ENCODE data around the gene MAGI2. TPM values are rescaled to one million over a fixed set of nuclear protein-coding genes. Genes with fewer than 3 reads are reported as not detected.

Gene MAGI2
- total RNA-seq, 1 experiment from 2014 or later: 0.34 TPM

DNA sequence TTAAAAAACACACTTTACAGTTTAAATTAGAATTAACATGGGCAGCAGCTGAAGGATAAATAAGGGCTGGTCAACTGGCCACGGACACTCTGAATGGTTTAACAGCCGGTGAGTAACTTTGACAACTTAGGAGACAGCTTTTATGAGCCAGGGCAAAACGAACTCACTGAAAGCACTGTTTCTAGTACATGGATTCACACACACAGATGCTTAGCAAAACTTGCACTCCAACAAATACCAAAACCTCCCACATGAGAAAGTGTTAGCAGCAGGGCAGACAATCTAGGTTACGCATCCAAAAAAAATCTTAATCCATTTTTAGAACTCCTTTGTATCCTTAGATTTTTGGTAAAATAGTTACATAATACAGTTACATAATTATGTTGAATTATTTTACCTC, 1168.5 kb downstream of the MAGI2 start:
- no peak for DNase-seq (ENCODE audit: low spot score)

DNA sequence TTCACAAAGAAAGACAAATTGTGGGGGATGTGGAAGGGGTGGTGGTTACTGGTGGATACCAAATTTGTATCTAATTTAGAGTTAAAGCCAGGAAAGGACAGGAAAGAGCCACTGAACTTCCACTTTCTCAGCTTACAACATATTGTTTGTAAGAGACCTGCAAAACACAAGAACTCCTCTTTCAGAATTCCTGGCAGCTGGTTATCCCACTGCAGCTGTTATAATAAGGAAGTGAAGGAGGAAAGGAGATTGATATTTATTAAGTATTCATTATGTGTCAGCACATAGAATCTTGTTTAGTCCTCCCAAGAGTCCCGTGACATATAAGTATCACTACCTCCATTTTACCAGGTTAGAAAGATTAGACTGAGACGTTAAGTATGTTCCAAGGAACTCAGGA, 1173.2 kb downstream of the MAGI2 start:
- no TSS peak for BruUV-seq (replicated peaks)
- H3K9me3 ChIP-seq (ENCODE audit: low read depth, low read length, poor library complexity, severe bottlenecking): no peaks in the 10 kb centered on the region
- no peaks in the 10 kb centered on the region for H3K36me3 ChIP-seq (ENCODE audit: insufficient read depth, low read length, poor library complexity, severe bottlenecking)
- TF ChIP-seq, protein P1, sequence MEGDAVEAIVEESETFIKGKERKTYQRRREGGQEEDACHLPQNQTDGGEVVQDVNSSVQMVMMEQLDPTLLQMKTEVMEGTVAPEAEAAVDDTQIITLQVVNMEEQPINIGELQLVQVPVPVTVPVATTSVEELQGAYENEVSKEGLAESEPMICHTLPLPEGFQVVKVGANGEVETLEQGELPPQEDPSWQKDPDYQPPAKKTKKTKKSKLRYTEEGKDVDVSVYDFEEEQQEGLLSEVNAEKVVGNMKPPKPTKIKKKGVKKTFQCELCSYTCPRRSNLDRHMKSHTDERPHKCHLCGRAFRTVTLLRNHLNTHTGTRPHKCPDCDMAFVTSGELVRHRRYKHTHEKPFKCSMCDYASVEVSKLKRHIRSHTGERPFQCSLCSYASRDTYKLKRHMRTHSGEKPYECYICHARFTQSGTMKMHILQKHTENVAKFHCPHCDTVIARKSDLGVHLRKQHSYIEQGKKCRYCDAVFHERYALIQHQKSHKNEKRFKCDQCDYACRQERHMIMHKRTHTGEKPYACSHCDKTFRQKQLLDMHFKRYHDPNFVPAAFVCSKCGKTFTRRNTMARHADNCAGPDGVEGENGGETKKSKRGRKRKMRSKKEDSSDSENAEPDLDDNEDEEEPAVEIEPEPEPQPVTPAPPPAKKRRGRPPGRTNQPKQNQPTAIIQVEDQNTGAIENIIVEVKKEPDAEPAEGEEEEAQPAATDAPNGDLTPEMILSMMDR (conservative IDR thresholded peaks at IDR 0.05; ENCODE audit: low read depth, low read length): no peak
- no peak for TF ChIP-seq EZH2 (IDR thresholded peaks at IDR 0.05; ENCODE audit: borderline replicate concordance, low read depth, low read length, poor library complexity, severe bottlenecking)
- no peak for DNase-seq (ENCODE audit: low spot score)
- H3K27me3 ChIP-seq (replicated peaks; ENCODE audit: insufficient read depth, low read depth, low read length, poor library complexity): peaks cover 15% of the 10 kb centered on the region
- no peak overlapping the region for H3K27ac ChIP-seq (ENCODE audit: low read depth, low read length, poor library complexity, severe bottlenecking)
- H3K4me1 ChIP-seq (ENCODE audit: insufficient read depth, low read length, poor library complexity, severe bottlenecking): no peaks in the 10 kb centered on the region
- no peak overlapping the region for H3K4me3 ChIP-seq (ENCODE audit: low read depth, low read length, poor library complexity, severe bottlenecking)
- POLR2A ChIA-PET (ENCODE audit: low non-redundant PET): no interaction called here
- CTCF ChIA-PET: no interaction called here
- intact Hi-C loops (cut with micrococcal nuclease; ENCODE audit: unreplicated experiment): no loop called here

More for the DNA sequence above, 1168.5 kb downstream of the MAGI2 start:
- ChIA-PET CTCF (no interaction called here), POLR2A (ENCODE audit: low non-redundant PET) (no interaction called here)
- Histone ChIP-seq H3K36me3 (ENCODE audit: insufficient read depth, low read length, poor library complexity, severe bottlenecking) (no peaks in the 10 kb centered on the region), H3K27me3 (replicated peaks; ENCODE audit: insufficient read depth, low read depth, low read length, poor library complexity) (peaks cover 36% of the 10 kb centered on the region), H3K9me3 (ENCODE audit: low read depth, low read length, poor library complexity, severe bottlenecking) (no peaks in the 10 kb centered on the region), H3K4me3 (ENCODE audit: low read depth, low read length, poor library complexity, severe bottlenecking) (no peak overlapping the region), H3K4me1 (ENCODE audit: insufficient read depth, low read length, poor library complexity, severe bottlenecking) (no peaks in the 10 kb centered on the region), H3K27ac (ENCODE audit: low read depth, low read length, poor library complexity, severe bottlenecking) (no peak overlapping the region)
- intact Hi-C loops (cut with micrococcal nuclease; ENCODE audit: unreplicated experiment): no loop called here
- BruUV-seq (replicated peaks): no TSS peak
- TF ChIP-seq, protein P1 (conservative IDR thresholded peaks at IDR 0.05; ENCODE audit: low read depth, low read length): no peak
- TF ChIP-seq EZH2 (IDR thresholded peaks at IDR 0.05; ENCODE audit: borderline replicate concordance, low read depth, low read length, poor library complexity, severe bottlenecking): no peak

DNA sequence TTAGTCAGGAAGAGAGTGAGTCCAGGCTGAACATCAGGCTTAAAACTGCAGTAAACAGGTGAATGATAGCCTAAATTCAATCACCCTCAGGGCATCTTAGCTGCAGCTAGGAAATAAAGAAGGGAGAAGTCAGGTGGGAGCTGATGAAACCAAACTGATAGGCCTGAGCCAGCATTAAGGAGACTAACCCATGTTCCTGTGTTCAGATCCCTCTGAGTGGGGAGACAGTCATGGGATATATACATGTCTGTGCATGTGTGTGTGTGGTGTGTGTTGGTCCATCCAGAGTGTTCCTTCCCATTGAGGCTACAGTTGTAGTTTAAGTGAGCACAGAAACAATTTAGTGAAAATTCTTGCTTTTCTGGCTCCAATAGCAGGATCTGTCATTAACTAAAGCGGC, 1174.0 kb downstream of the MAGI2 start:
- no peak for TF ChIP-seq EZH2 (IDR thresholded peaks at IDR 0.05; ENCODE audit: borderline replicate concordance, low read depth, low read length, poor library complexity, severe bottlenecking)
- TF ChIP-seq, protein P1 (conservative IDR thresholded peaks at IDR 0.05; ENCODE audit: low read depth, low read length): no peak
- H3K4me3 ChIP-seq (ENCODE audit: low read depth, low read length, poor library complexity, severe bottlenecking): no peak overlapping the region
- H3K4me1 ChIP-seq (ENCODE audit: insufficient read depth, low read length, poor library complexity, severe bottlenecking): no peaks in the 10 kb centered on the region
- no peaks in the 10 kb centered on the region for H3K9me3 ChIP-seq (ENCODE audit: low read depth, low read length, poor library complexity, severe bottlenecking)
- no peaks in the 10 kb centered on the region for H3K36me3 ChIP-seq (ENCODE audit: insufficient read depth, low read length, poor library complexity, severe bottlenecking)
- no peak for DNase-seq (ENCODE audit: low spot score)
- H3K27ac ChIP-seq (ENCODE audit: low read depth, low read length, poor library complexity, severe bottlenecking): no peak overlapping the region
- ChIA-PET POLR2A (ENCODE audit: low non-redundant PET) (no interaction called here), CTCF (no interaction called here)
- intact Hi-C loops (cut with micrococcal nuclease; ENCODE audit: unreplicated experiment): no loop called here
- no TSS peak for BruUV-seq (replicated peaks)
- H3K27me3 ChIP-seq (replicated peaks; ENCODE audit: insufficient read depth, low read depth, low read length, poor library complexity): peaks cover 7% of the 10 kb centered on the region

Data from A673 (cell line).